Bronchial epithelial cell (primary cell): Measurements from ENCODE around the gene SAMD4A. TPM values are rescaled to one million over a fixed set of nuclear protein-coding genes. Genes with fewer than 3 reads are reported as not detected.

Source experiments
- DNase-seq: peaks from one replicate; pipeline ENCODE4 v3.0.0-alpha.2; 2010; ENCODE audit warnings: low read depth
- FAIRE-seq: peaks from 2 replicates; lab custom pipeline; 2011; peaks lifted over from hg19 to GRCh38; lab: Jason Lieb, UNC
- H3K27me3 ChIP-seq: 2 replicates; pipeline ENCODE4 v1.5.1; 2011; ENCODE audit warnings: low read length; ENCODE audit not compliant: control insufficient read depth, insufficient read depth
- H3K36me3 ChIP-seq: 2 replicates; pipeline ENCODE4 v1.5.1; 2011; ENCODE audit warnings: low read length; ENCODE audit not compliant: control insufficient read depth, insufficient read depth
- H3K4me3 ChIP-seq: 2 replicates; pipeline ENCODE4 v1.5.1; 2011; ENCODE audit warnings: mild to moderate bottlenecking, low read depth, low read length, control low read depth
- CTCF ChIP-seq: IDR thresholded peaks from 2 replicates; pipeline ENCODE4 v1.5.1; 2011; ENCODE audit warnings: mild to moderate bottlenecking, moderate library complexity, low read length, control low read depth, inconsistent platforms; ENCODE audit not compliant: insufficient read depth, severe bottlenecking
- total RNA-seq: library from RNA; depleted of rRNA; stranded (reverse); fragments of >200 nt; gene quantifications from 2 replicates; pipeline ENCODE4 v1.2.1, GENCODE V29; 2014

Gene SAMD4A
- total RNA-seq, 1 donor from 2014 or later: 13.4 TPM

- no peak overlapping the region for H3K4me3 ChIP-seq
- peaks cover 2% of the 10 kb centered on the region for H3K36me3 ChIP-seq
- TF ChIP-seq CTCF: no peak
- no peaks in the 10 kb centered on the region for H3K27me3 ChIP-seq
- FAIRE-seq (no peak), DNase-seq (peak; percentile 48)
These were observed 205.5 kb downstream of the SAMD4A start for GRCh38 chr14:54772451-54772881.

GRCh38 chr14:54773171-54774006 lies 206.5 kb downstream of the SAMD4A start:
- Histone ChIP-seq H3K4me3 (no peak overlapping the region), H3K27me3 (no peaks in the 10 kb centered on the region), H3K36me3 (peaks cover 2% of the 10 kb centered on the region)
- DNase-seq (peak; percentile 100), FAIRE-seq (peak; percentile 99)
- TF ChIP-seq CTCF: peak; percentile 67

- Histone ChIP-seq H3K27me3 (no peaks in the 10 kb centered on the region), H3K4me3 (no peak overlapping the region), H3K36me3 (peaks cover 3% of the 10 kb centered on the region)
- FAIRE-seq: no peak
- no peak for DNase-seq
- TF ChIP-seq CTCF: no peak
These were observed 207.9 kb downstream of the SAMD4A start for GRCh38 chr14:54774824-54775223.

GRCh38 chr14:54775486-54776140 lies 208.7 kb downstream of the SAMD4A start:
- Histone ChIP-seq H3K4me3 (no peak overlapping the region), H3K36me3 (peaks cover 3% of the 10 kb centered on the region), H3K27me3 (no peaks in the 10 kb centered on the region)
- FAIRE-seq: no peak
- DNase-seq: no peak
- TF ChIP-seq CTCF: no peak

GRCh38 chr14:54776361-54777001 lies 209.6 kb downstream of the SAMD4A start:
- peaks cover 3% of the 10 kb centered on the region for H3K36me3 ChIP-seq
- no peak for TF ChIP-seq CTCF
- no peak for DNase-seq
- FAIRE-seq: no peak
- H3K27me3 ChIP-seq: no peaks in the 10 kb centered on the region
- H3K4me3 ChIP-seq: no peak overlapping the region
